Thyroid gland (tissue), 4 donors: ENCODE measurements around the gene PRKG2. TPM values are rescaled to one million over a fixed set of nuclear protein-coding genes. Genes with fewer than 3 reads are reported as not detected.

Experiments used
- DNase-seq, 2 donors: peaks; one replicate each; pipeline ENCODE4 v3.0.0-alpha.2; 2019
- H3K27ac ChIP-seq, 3 donors: fragments of 200-600 bp; sonication (generic); 1 replicate in 2 of 3; 2 replicates in 1 of 3; pipeline ENCODE4 v1.5.1; 2016 to 2019; ENCODE audit warnings: mild to moderate bottlenecking in 1 of 3, moderate library complexity in 1 of 3
- H3K27me3 ChIP-seq: fragments of 200-600 bp; sonication (generic); one replicate; pipeline ENCODE4 v1.5.1; 2019
- H3K36me3 ChIP-seq, 2 donors: fragments of 200-600 bp; sonication (generic); one replicate each; pipeline ENCODE4 v1.5.1; 2016 to 2019
- H3K4me1 ChIP-seq, 2 donors: fragments of 200-600 bp; sonication (generic); one replicate each; pipeline ENCODE4 v1.5.1; 2017 to 2019
- H3K4me3 ChIP-seq, 3 donors: fragments of 200-600 bp; sonication (generic); replicated peaks in 1 of 3; 1 replicate in 2 of 3; 2 replicates in 1 of 3; pipeline ENCODE4 v1.5.1; 2016; ENCODE audit warnings: mild to moderate bottlenecking in 1 of 3
- H3K9me3 ChIP-seq: fragments of 200-600 bp; sonication (generic); one replicate; pipeline ENCODE4 v1.5.1; 2017
- POLR2A ChIP-seq, 2 donors: fragments of 450-650 bp; IDR thresholded peaks; one replicate each; pipeline ENCODE4 v1.6.1; 2017; ENCODE audit warnings: antibody characterized with exemption in 2 of 2, mild to moderate bottlenecking in 2 of 2, moderate library complexity in 1 of 2
- WGBS, 2 donors: methylation state at CpG; one replicate each; pipeline ENCODE4 v1.1.5; 2017; 5-methylcytosine and 5-hydroxymethylcytosine counted together
- intact Hi-C: fragments of 100-400 bp; cut with DNase I; formaldehyde crosslinking; loops from one replicate; pipeline ENCODE4 v1.15.1; 2023
- total RNA-seq, 4 donors: library from RNA; depleted of rRNA; stranded (reverse); fragments of >200 nt; gene quantifications; one replicate each; pipeline ENCODE4 v1.2.3, GENCODE V29; 2016
- TF ChIP-seq, protein P1 (sequence below), 6 experiments: fragments of 200-600 bp in 3 of 6; fragments of 450-650 bp in 3 of 6; sonication (generic) in 3 of 6; IDR thresholded peaks; one replicate each; pipeline ENCODE4 v1.5.1; 2016 to 2019; ENCODE audit warnings: antibody characterized with exemption in 6 of 6, mild to moderate bottlenecking in 2 of 6, inconsistent platforms in 1 of 6, moderate library complexity in 1 of 6

Gene PRKG2
- total RNA-seq, 4 donors from 2014 or later, result 0.21 to 1.2 (median 0.54) TPM; not detected in 1

DNA sequence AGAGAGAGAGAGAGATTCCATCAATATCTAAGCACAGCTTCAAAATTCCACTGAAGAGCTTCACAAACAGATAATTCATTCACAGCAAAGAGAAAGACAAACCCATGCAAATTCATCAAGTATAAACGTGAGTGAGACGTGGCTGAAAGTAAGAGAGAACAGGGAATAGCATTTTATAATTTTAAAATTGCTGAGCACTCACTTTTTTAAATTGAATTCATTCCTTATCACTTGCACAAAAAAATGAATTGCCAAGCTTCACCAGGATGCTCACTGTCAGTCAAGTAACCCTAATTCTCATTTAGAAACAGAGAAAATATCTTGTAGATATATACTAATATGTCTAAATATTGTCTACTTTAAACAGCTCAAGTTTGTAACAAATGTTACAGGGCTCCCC, 144.0 kb downstream of the PRKG2 start:
- no peak overlapping the region for H3K4me3 ChIP-seq
- no peaks in the 10 kb centered on the region for H3K4me1 ChIP-seq
- WGBS, 2 donors, result 37 to 39% methylated on average over 2 of the region's 2 CpGs
- H3K36me3 ChIP-seq, result no peaks in the 10 kb centered on the region
- no peaks in the 10 kb centered on the region for H3K9me3 ChIP-seq
- no peak for DNase-seq
- no peak overlapping the region for H3K27ac ChIP-seq
- no peak for TF ChIP-seq POLR2A (IDR thresholded peaks at IDR 0.05)
- TF ChIP-seq, protein P1, sequence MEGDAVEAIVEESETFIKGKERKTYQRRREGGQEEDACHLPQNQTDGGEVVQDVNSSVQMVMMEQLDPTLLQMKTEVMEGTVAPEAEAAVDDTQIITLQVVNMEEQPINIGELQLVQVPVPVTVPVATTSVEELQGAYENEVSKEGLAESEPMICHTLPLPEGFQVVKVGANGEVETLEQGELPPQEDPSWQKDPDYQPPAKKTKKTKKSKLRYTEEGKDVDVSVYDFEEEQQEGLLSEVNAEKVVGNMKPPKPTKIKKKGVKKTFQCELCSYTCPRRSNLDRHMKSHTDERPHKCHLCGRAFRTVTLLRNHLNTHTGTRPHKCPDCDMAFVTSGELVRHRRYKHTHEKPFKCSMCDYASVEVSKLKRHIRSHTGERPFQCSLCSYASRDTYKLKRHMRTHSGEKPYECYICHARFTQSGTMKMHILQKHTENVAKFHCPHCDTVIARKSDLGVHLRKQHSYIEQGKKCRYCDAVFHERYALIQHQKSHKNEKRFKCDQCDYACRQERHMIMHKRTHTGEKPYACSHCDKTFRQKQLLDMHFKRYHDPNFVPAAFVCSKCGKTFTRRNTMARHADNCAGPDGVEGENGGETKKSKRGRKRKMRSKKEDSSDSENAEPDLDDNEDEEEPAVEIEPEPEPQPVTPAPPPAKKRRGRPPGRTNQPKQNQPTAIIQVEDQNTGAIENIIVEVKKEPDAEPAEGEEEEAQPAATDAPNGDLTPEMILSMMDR (IDR thresholded peaks at IDR 0.05), result no peak
- intact Hi-C loops, result loop anchor here (5.0 kb wide), 1 partner anchor 281 kb away; no protein-coding TSS in a partner anchor
- H3K27me3 ChIP-seq, result no peaks in the 10 kb centered on the region

GRCh38 chr4:81069706-81070331, 145.2 kb downstream of the PRKG2 start:
- TF ChIP-seq, protein P1 (IDR thresholded peaks at IDR 0.05), result peak; percentile 52 to 91 (median 76)
- no peak for TF ChIP-seq POLR2A (IDR thresholded peaks at IDR 0.05)
- peak; percentile 59 to 60 for DNase-seq
- H3K36me3 ChIP-seq, result no peaks in the 10 kb centered on the region
- H3K27me3 ChIP-seq, result no peaks in the 10 kb centered on the region
- H3K4me1 ChIP-seq, result no peaks in the 10 kb centered on the region
- no peak overlapping the region for H3K27ac ChIP-seq
- H3K9me3 ChIP-seq, result no peaks in the 10 kb centered on the region
- WGBS, 2 donors, result 6 to 8% methylated on average over 6 of the region's 6 CpGs
- intact Hi-C loops, result loop anchor here (5.0 kb wide), 1 partner anchor 282 kb away; no protein-coding TSS in a partner anchor
- no peak overlapping the region for H3K4me3 ChIP-seq

DNA sequence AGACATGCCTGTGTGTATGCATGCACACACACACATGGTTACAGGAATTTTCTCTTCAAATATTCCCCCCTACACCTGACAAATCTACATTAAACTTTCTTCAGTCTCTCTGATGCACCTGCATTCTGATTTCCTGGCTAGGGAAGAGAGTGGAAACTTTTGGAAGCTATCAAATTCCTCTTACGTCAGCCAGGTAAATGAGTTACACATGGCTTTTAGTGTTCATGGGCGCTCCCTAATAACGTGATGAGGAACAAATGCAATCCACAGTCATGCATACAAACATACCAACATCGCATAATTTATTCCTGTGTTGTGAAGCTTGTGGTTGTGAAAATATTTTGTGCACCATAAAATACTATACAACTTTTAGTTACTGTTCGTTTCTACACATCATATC, 149.6 kb downstream of the PRKG2 start:
- TF ChIP-seq POLR2A (IDR thresholded peaks at IDR 0.05), result no peak
- TF ChIP-seq, protein P1 (IDR thresholded peaks at IDR 0.05), result no peak
- H3K9me3 ChIP-seq, result no peaks in the 10 kb centered on the region
- H3K36me3 ChIP-seq, result no peaks in the 10 kb centered on the region
- WGBS, 2 donors, result 67 to 76% methylated on average over 5 of the region's 5 CpGs
- no peak overlapping the region for H3K27ac ChIP-seq
- intact Hi-C loops, result no loop called here
- H3K4me3 ChIP-seq, result no peak overlapping the region
- no peaks in the 10 kb centered on the region for H3K4me1 ChIP-seq
- no peaks in the 10 kb centered on the region for H3K27me3 ChIP-seq
- no peak for DNase-seq

DNA sequence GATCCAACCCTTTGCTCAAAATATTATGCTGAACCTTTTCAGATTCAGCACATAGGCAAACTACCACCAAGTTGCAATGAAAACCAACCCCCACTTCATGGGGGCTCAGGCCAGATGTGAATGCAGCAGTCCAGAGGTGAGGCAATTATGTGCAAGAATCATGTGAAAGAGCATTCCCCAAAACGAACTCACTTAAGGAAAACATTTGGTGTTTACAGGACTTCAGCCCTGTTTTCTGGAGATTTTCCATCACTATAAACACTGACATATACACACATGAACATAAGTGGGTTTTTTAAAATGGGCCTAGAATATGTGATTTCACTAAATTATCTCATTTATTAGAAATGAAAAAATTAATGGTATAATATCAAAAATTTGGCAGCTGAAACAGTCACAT, 153.0 kb downstream of the PRKG2 start:
- Histone ChIP-seq H3K9me3 (no peaks in the 10 kb centered on the region), H3K4me1 (no peaks in the 10 kb centered on the region), H3K4me3 (no peak overlapping the region), H3K27me3 (no peaks in the 10 kb centered on the region), H3K36me3 (no peaks in the 10 kb centered on the region), H3K27ac (no peak overlapping the region)
- intact Hi-C loops, result no loop called here
- 23 to 62% methylated on average over 1 of the region's 1 CpG for whole genome bisulfite sequencing, 2 donors
- no peak for DNase-seq
- TF ChIP-seq, protein P1 (IDR thresholded peaks at IDR 0.05), result no peak
- TF ChIP-seq POLR2A (IDR thresholded peaks at IDR 0.05), result no peak

DNA sequence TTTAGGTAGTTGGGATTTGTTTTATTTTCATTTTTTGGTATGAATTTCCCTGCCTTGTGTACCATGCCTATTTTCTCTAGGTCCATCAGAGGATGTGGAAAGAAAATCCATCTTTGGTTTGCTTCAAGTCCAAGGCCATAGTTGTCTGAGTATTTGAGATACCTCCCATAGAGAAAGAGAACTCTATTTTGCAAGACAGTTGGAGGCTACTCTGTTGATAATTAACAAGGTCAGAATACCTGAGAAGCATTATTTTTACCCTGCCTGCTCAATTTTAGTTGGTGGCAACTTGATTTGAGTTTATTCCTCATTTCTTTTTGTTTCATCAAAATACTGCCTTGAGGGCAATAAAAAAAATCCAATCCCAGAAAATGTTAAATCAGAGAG, 153.7 kb downstream of the PRKG2 start:
- H3K27ac ChIP-seq, result no peak overlapping the region
- no peaks in the 10 kb centered on the region for H3K9me3 ChIP-seq
- DNase-seq, result no peak
- H3K36me3 ChIP-seq, result no peaks in the 10 kb centered on the region
- intact Hi-C loops, result no loop called here
- H3K4me1 ChIP-seq, result no peaks in the 10 kb centered on the region
- H3K27me3 ChIP-seq, result no peaks in the 10 kb centered on the region
- no peak for TF ChIP-seq POLR2A (IDR thresholded peaks at IDR 0.05)
- TF ChIP-seq, protein P1 (IDR thresholded peaks at IDR 0.05), result no peak
- no peak overlapping the region for H3K4me3 ChIP-seq
